Activated effector memory CD4-positive, alpha-beta T cell treated with Interleukin-2 at 50 U/mL for 16 hours (primary cell): Measurements from ENCODE around the gene ATP5F1C.
"Not testable (repeated sequence)": the region's sequence is repeated elsewhere in the genome, so short reads cannot be mapped to it uniquely, and the experiment has no call there.

Source experiments
- DNase-seq: peaks from one replicate; pipeline ENCODE4 v3.0.0-alpha.2; 2020

The ATP5F1C gene

GRCh38 chr10:7794251-7795026 lies 6.5 kb downstream of the ATP5F1C start:
- DNase-seq, result no peak

- DNase-seq, result no peak
Observed at GRCh38 chr10:7795605-7796004, 7.6 kb downstream of the ATP5F1C start.

GRCh38 chr10:7797582-7797981 lies 9.6 kb downstream of the ATP5F1C start:
- no peak for DNase-seq

GRCh38 chr10:7802606-7803005 lies 14.6 kb downstream of the ATP5F1C start:
- no peak for DNase-seq

GRCh38 chr10:7804216-7804615 lies 16.2 kb downstream of the ATP5F1C start:
- DNase-seq, result no peak

- DNase-seq, result no peak
Observed at GRCh38 chr10:7804741-7805140, 16.8 kb downstream of the ATP5F1C start.

- no peak for DNase-seq
Observed at GRCh38 chr10:7808686-7809267, 20.8 kb downstream of the ATP5F1C start.

GRCh38 chr10:7810443-7810842 lies 22.5 kb downstream of the ATP5F1C start:
- no peak for DNase-seq

- no peak for DNase-seq
Observed at GRCh38 chr10:7811000-7811399, 23.0 kb downstream of the ATP5F1C start.

GRCh38 chr10:7811743-7812142 lies 23.8 kb downstream of the ATP5F1C start:
- DNase-seq, result not testable (repeated sequence)

- DNase-seq, result no peak
Observed at GRCh38 chr10:7813481-7813880, 25.5 kb downstream of the ATP5F1C start.

GRCh38 chr10:7817576-7817975 lies 29.6 kb downstream of the ATP5F1C start:
- no peak for DNase-seq

GRCh38 chr10:7817984-7818294 lies 30.0 kb downstream of the ATP5F1C start:
- no peak for DNase-seq

- DNase-seq, result peak; percentile 92
Observed at GRCh38 chr10:7818295-7819120, 30.5 kb downstream of the ATP5F1C start, which contains the start of gene TAF3. Gene TAF3, plus strand, starts transcription at chr10:7818505. Its CDS starts 205 bp downstream, at chr10:7818710.

- peak; percentile 2 for DNase-seq
Observed at GRCh38 chr10:7819121-7819460, 31.1 kb downstream of the ATP5F1C start.

GRCh38 chr10:7824251-7824650 lies 36.3 kb downstream of the ATP5F1C start:
- no peak for DNase-seq

- no peak for DNase-seq
Observed at GRCh38 chr10:7826971-7827370, 39.0 kb downstream of the ATP5F1C start.

GRCh38 chr10:7829289-7829834 lies 41.4 kb downstream of the ATP5F1C start:
- DNase-seq, result no peak

GRCh38 chr10:7832060-7832459 lies 44.1 kb downstream of the ATP5F1C start:
- DNase-seq, result no peak

- DNase-seq, result no peak
Observed at GRCh38 chr10:7833210-7833609, 45.2 kb downstream of the ATP5F1C start.

GRCh38 chr10:7834262-7834661 lies 46.3 kb downstream of the ATP5F1C start:
- no peak for DNase-seq

GRCh38 chr10:7836571-7836970 lies 48.6 kb downstream of the ATP5F1C start:
- no peak for DNase-seq

GRCh38 chr10:7846591-7846990 lies 58.6 kb downstream of the ATP5F1C start:
- DNase-seq, result no peak
